ENCODE measurements around the gene PSPN. TPM values are rescaled to one million over a fixed set of nuclear protein-coding genes. Genes with fewer than 3 reads are reported as not detected.

PSPN gene
- total and polyA plus RNA-seq, 9 of the 15 experiments (the other 6 are each of a cell fraction or from before 2014, with no cell fraction given), result 0.21 to 1.1 (median 0.58) TPM

GRCh38 chr19:6424939-6425731 is 49.4 kb upstream of the PSPN start (continued):
- TF ChIP-seq STAT6 (CRISPR knock-in tag; IDR thresholded peaks at IDR 0.05) (0 out of 2 replicates have a peak, but pooled peaks have one; percentile 47), TOE1 (IDR thresholded peaks at IDR 0.05; ENCODE audit: borderline replicate concordance) (peak; percentile 96), TOE1 (CRISPR knock-in tag; IDR thresholded peaks at IDR 0.05; ENCODE audit: borderline replicate concordance, low read depth) (0 out of 2 replicates have a peak, but pooled peaks have one; percentile 67), LARP7 (IDR thresholded peaks at IDR 0.05) (no peak), RBFOX2 (IDR thresholded peaks at IDR 0.05; ENCODE audit: low read depth, low read length) (peak; percentile 73), BCL6 (CRISPR knock-in tag; IDR thresholded peaks at IDR 0.05) (no peak), MAX (CRISPR knock-in tag; IDR thresholded peaks at IDR 0.05) (peak; percentile 100), ZNF212 (CRISPR knock-in tag; IDR thresholded peaks at IDR 0.05) (0 out of 2 replicates have a peak, but pooled peaks have one; percentile 10), CHD1 (IDR thresholded peaks at IDR 0.05; ENCODE audit: low read length) (no peak), CSDE1 (IDR thresholded peaks at IDR 0.05) (no peak), MEF2D (tag; conservative IDR thresholded peaks at IDR 0.05; ENCODE audit: low read depth) (peak; percentile 78; the same call in 1 of the 2 replicates), ZFX (CRISPR knock-in tag; IDR thresholded peaks at IDR 0.05) (peak; percentile 96), ZBTB11 (CRISPR knock-in tag; IDR thresholded peaks at IDR 0.05) (peak in 1 of 3 experiments; percentile 68; a peak in 2 of 6 replicates), ZNF41 (CRISPR knock-in tag; conservative IDR thresholded peaks at IDR 0.05) (peak; percentile 83), ZNF589 (CRISPR knock-in tag; IDR thresholded peaks at IDR 0.05; ENCODE audit: low read depth) (peak; percentile 95), E2F6 (IDR thresholded peaks at IDR 0.05; ENCODE audit: borderline replicate concordance in 1 of 2, extremely low read depth in 1 of 2, insufficient read depth in 1 of 2, insufficient read length in 1 of 2, low read depth in 1 of 2, low read length in 1 of 2, poor library complexity in 1 of 2, severe bottlenecking in 1 of 2) (peak; percentile 100), SIRT6 (IDR thresholded peaks at IDR 0.05; ENCODE audit: low read depth, low read length) (no peak), NRF1 (conservative IDR thresholded peaks at IDR 0.05 in 1 of 2, IDR thresholded peaks at IDR 0.05 in 1 of 2) (peak; percentile 74 to 77)
